Thyroid gland (tissue), 4 donors: ENCODE results near the gene KCNF1.

Experiments used
- CTCF ChIP-seq, 6 experiments: fragments of 200-600 bp in 3 of 6; fragments of 450-650 bp in 3 of 6; sonication (generic) in 3 of 6; IDR thresholded peaks; one replicate each; pipeline ENCODE4 v1.5.1; 2016 to 2019; ENCODE audit warnings: antibody characterized with exemption in 6 of 6, mild to moderate bottlenecking in 2 of 6, inconsistent platforms in 1 of 6, moderate library complexity in 1 of 6
- POLR2A ChIP-seq, 2 donors: fragments of 450-650 bp; IDR thresholded peaks; one replicate each; pipeline ENCODE4 v1.6.1; 2017; ENCODE audit warnings: antibody characterized with exemption in 2 of 2, mild to moderate bottlenecking in 2 of 2, moderate library complexity in 1 of 2

DNA sequence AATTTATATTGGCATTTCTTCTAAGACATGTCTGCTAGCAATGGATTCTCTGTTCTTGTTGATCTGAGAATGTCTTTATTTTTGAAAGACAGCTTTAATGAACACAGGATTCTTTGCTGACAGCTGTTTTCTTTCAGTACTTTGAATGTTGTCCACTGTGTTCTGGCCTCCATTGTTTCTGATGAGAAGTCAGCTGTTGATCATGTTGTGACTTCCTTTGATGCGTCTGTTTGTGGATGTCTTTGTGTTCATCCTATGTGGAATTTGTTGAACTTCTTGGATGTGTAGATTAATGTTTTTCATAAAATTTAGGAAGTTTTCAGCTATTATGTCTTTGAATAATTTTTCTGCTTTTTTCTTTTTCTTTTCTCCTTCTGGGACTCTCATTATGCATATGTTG, 39.8 kb upstream of the KCNF1 start:
- TF ChIP-seq POLR2A (IDR thresholded peaks at IDR 0.05) (no peak), CTCF (IDR thresholded peaks at IDR 0.05) (no peak)
